Measurements from ENCODE around the gene PFDN1.

Gene PFDN1

GRCh38 chr5:140328036-140328764 is 25.3 kb upstream of the PFDN1 start:
- no peak for DNase-seq (ENCODE audit: low spot score)

GRCh38 chr5:140327589-140327988 is 24.7 kb upstream of the PFDN1 start:
- no peak for DNase-seq (ENCODE audit: low spot score)

- DNase-seq (ENCODE audit: low spot score), result no peak
Measured at GRCh38 chr5:140325486-140325885, 22.6 kb upstream of the PFDN1 start.

- no peak for DNase-seq (ENCODE audit: low spot score)
Measured at GRCh38 chr5:140324617-140325241, 21.8 kb upstream of the PFDN1 start.

- DNase-seq (ENCODE audit: low spot score), result no peak
Measured at GRCh38 chr5:140324041-140324600, 21.2 kb upstream of the PFDN1 start.

- no peak for DNase-seq (ENCODE audit: low spot score)
Measured at GRCh38 chr5:140322751-140323731, 20.1 kb upstream of the PFDN1 start.

GRCh38 chr5:140321796-140322195 is 18.9 kb upstream of the PFDN1 start:
- DNase-seq (ENCODE audit: low spot score), result no peak

GRCh38 chr5:140319833-140320232 is 16.9 kb upstream of the PFDN1 start:
- no peak for DNase-seq (ENCODE audit: low spot score)

GRCh38 chr5:140318792-140319191 is 15.9 kb upstream of the PFDN1 start:
- no peak for DNase-seq (ENCODE audit: low spot score)

- no peak for DNase-seq (ENCODE audit: low spot score)
Measured at GRCh38 chr5:140317859-140318258, 15.0 kb upstream of the PFDN1 start.

- DNase-seq (ENCODE audit: low spot score), result no peak
Measured at GRCh38 chr5:140312791-140313189, 9.9 kb upstream of the PFDN1 start.

GRCh38 chr5:140312067-140312790 is 9.3 kb upstream of the PFDN1 start:
- DNase-seq (ENCODE audit: low spot score), result no peak

GRCh38 chr5:140311011-140311467 is 8.1 kb upstream of the PFDN1 start:
- DNase-seq (ENCODE audit: low spot score), result no peak

- DNase-seq (ENCODE audit: low spot score), result no peak
Measured at GRCh38 chr5:140310434-140310833, 7.5 kb upstream of the PFDN1 start.

GRCh38 chr5:140309706-140310249 is 6.9 kb upstream of the PFDN1 start:
- no peak for DNase-seq (ENCODE audit: low spot score)

- no peak for DNase-seq (ENCODE audit: low spot score)
Measured at GRCh38 chr5:140305471-140305870, 2.6 kb upstream of the PFDN1 start.

- DNase-seq (ENCODE audit: low spot score), result no peak
Measured at GRCh38 chr5:140303966-140304365, 1.1 kb upstream of the PFDN1 start.

GRCh38 chr5:140301136-140301535 is 1.8 kb downstream of the PFDN1 start:
- no peak for DNase-seq (ENCODE audit: low spot score)

GRCh38 chr5:140299056-140299455 is 3.8 kb downstream of the PFDN1 start:
- no peak for DNase-seq (ENCODE audit: low spot score)

- DNase-seq (ENCODE audit: low spot score), result no peak
Measured at GRCh38 chr5:140298183-140298601, 4.7 kb downstream of the PFDN1 start.

- DNase-seq (ENCODE audit: low spot score), result no peak
Measured at GRCh38 chr5:140297283-140297682, 5.6 kb downstream of the PFDN1 start.
